ENCODE data around the gene PARP14. TPM values are rescaled to one million over a fixed set of nuclear protein-coding genes. Genes with fewer than 3 reads are reported as not detected.

The PARP14 gene
- total RNA-seq, 1 experiment from 2014 or later: 17.4 TPM

GRCh38 chr3:122679085-122679881 is 1.4 kb upstream of the PARP14 start:
- Histone ChIP-seq H2AFZ (ENCODE audit: low read length) (peak overlapping the region; percentile 76), H3K9ac (ENCODE audit: extremely low read depth, insufficient read length, low read length) (no peak overlapping the region), H3K9me3 (ENCODE audit: control insufficient read depth, low read depth, low read length) (no peaks in the 10 kb centered on the region), H3K27me3 (ENCODE audit: insufficient read depth, low read length) (no peaks in the 10 kb centered on the region), H2BK20ac (ENCODE audit: low read depth, low read length, poor library complexity, severe bottlenecking) (no peak overlapping the region), H2BK12ac (ENCODE audit: insufficient read length, low read depth, low read length) (no peak overlapping the region), H3K4ac (ENCODE audit: low read depth, low read length) (no peak overlapping the region), H2BK5ac (ENCODE audit: insufficient read length, low read length) (no peak overlapping the region), H4K20me1 (ENCODE audit: control insufficient read depth, insufficient read depth, insufficient read length) (no peaks in the 10 kb centered on the region), H4K5ac (ENCODE audit: insufficient read length, low read depth, low read length) (no peak overlapping the region), H3K56ac (ENCODE audit: insufficient read length, low read depth, low read length) (no peak overlapping the region), H2AK5ac (ENCODE audit: insufficient read length, low read length) (no peak overlapping the region), H3K27ac (ENCODE audit: insufficient read length, low read depth, low read length) (no peak overlapping the region), H3K23ac (ENCODE audit: insufficient read length, low read depth, low read length) (no peak overlapping the region), H3K79me2 (ENCODE audit: insufficient read depth, low read length) (no peaks in the 10 kb centered on the region), H2BK120ac (ENCODE audit: low read depth, low read length, poor library complexity, severe bottlenecking) (no peak overlapping the region), H4K8ac (replicated peaks; ENCODE audit: insufficient read length, low read depth, low read length) (no peak overlapping the region), H3K18ac (ENCODE audit: insufficient read length, low read depth, low read length) (no peak overlapping the region), H3K23me2 (ENCODE audit: insufficient read length, low read depth, low read length, poor library complexity, severe bottlenecking) (peaks cover 17% of the 10 kb centered on the region), H3T11ph (ENCODE audit: low read length) (no peak overlapping the region), H2BK15ac (ENCODE audit: low read depth, low read length) (no peak overlapping the region), H3K14ac (ENCODE audit: insufficient read depth, low read length) (no peak overlapping the region), H3K4me1 (ENCODE audit: insufficient read depth, low read length) (peaks cover 7% of the 10 kb centered on the region; the same call in 1 of the 2 replicates), H3K79me1 (ENCODE audit: insufficient read depth, low read depth, low read length, poor library complexity, severe bottlenecking) (no peaks in the 10 kb centered on the region), H4K91ac (ENCODE audit: insufficient read length, low read depth, low read length) (no peak overlapping the region), H3K4me2 (ENCODE audit: insufficient read depth, insufficient read length, low read length) (peak overlapping the region; percentile 52)
- Mint-ChIP-seq H3K4me1 (peaks cover 22 to 23% of the 10 kb centered on the region in 2 experiments), H3K36me3 (ENCODE audit: insufficient read depth in 1 of 3, low read depth in 3 of 3) (peaks cover 0 to 4% (median 2%) of the 10 kb centered on the region in 3 experiments; a peak in 4 of 7 replicates), H3K9me3 (peaks cover 3 to 4% of the 10 kb centered on the region in 2 experiments; a peak in 4 of 5 replicates), H3K27ac (no peak overlapping the region; a peak in 1 of 7 replicates), H3K27me3 (ENCODE audit: low read depth) (peaks cover 5% of the 10 kb centered on the region; the same call in 1 of the 2 replicates), H3K4me3 (peak overlapping the region; percentile 76 to 83; a peak in 4 of 5 replicates)
- peak; percentile 81 for DNase-seq
- WGBS (ENCODE audit: extremely low coverage, insufficient read length, low lambda C conversion rate): no CpG with 5 or more reads among the region's 16 CpGs
- TF ChIP-seq CTCF (conservative IDR thresholded peaks at IDR 0.05): peak; percentile 87
